ENCODE results near the gene BBOF1. TPM values are rescaled to one million over a fixed set of nuclear protein-coding genes. Genes with fewer than 3 reads are reported as not detected.

BBOF1 gene
- total RNA-seq, 4 donors from 2014 or later: 19.6 to 36.8 (median 22.4) TPM

GRCh38 chr14:74080820-74081460 is 61.8 kb downstream of the BBOF1 start:
- peaks cover 3 to 13% of the 10 kb centered on the region in 2 donors for H3K4me1 ChIP-seq
- H3K27ac ChIP-seq: no peak overlapping the region
- H3K9me3 ChIP-seq: no peaks in the 10 kb centered on the region
- H3K27me3 ChIP-seq: no peaks in the 10 kb centered on the region
- H3K4me3 ChIP-seq (replicated peaks in 1 of 3): no peak overlapping the region
- intact Hi-C loops (cut with DNase I): no loop called here
- DNase-seq: no peak
- 62 to 70% methylated on average over 4 of the region's 4 CpGs for WGBS, 2 donors
- no peaks in the 10 kb centered on the region for H3K36me3 ChIP-seq
- TF ChIP-seq POLR2A (IDR thresholded peaks at IDR 0.05) (no peak), CTCF (IDR thresholded peaks at IDR 0.05) (no peak)

GRCh38 chr14:74081491-74081890 is 62.3 kb downstream of the BBOF1 start:
- 92 to 96% methylated on average over 3 of the region's 3 CpGs for WGBS, 2 donors
- no peaks in the 10 kb centered on the region for H3K27me3 ChIP-seq
- TF ChIP-seq POLR2A (IDR thresholded peaks at IDR 0.05) (no peak), CTCF (IDR thresholded peaks at IDR 0.05) (no peak)
- DNase-seq: no peak
- intact Hi-C loops (cut with DNase I): no loop called here
- peaks cover 3 to 14% of the 10 kb centered on the region in 2 donors for H3K4me1 ChIP-seq
- no peaks in the 10 kb centered on the region for H3K9me3 ChIP-seq
- no peak overlapping the region for H3K4me3 ChIP-seq (replicated peaks in 1 of 3)
- H3K36me3 ChIP-seq: no peaks in the 10 kb centered on the region
- H3K27ac ChIP-seq: no peak overlapping the region

- intact Hi-C loops (cut with DNase I): no loop called here
- WGBS, 2 donors: 85 to 88% methylated on average over 3 of the region's 3 CpGs
- Histone ChIP-seq H3K4me3 (replicated peaks in 1 of 3) (peak overlapping the region in 1 of 3 donors; percentile 62), H3K9me3 (no peaks in the 10 kb centered on the region), H3K4me1 (peaks cover 3 to 14% of the 10 kb centered on the region in 2 donors), H3K36me3 (no peaks in the 10 kb centered on the region), H3K27ac (peak overlapping the region in 1 of 3 donors; percentile 72), H3K27me3 (no peaks in the 10 kb centered on the region)
- DNase-seq: no peak
- no peak for TF ChIP-seq POLR2A (IDR thresholded peaks at IDR 0.05)
- no peak for TF ChIP-seq CTCF (IDR thresholded peaks at IDR 0.05)
Observed at GRCh38 chr14:74083161-74083560, 64.0 kb downstream of the BBOF1 start.

- peaks cover 3 to 14% of the 10 kb centered on the region in 2 donors for H3K4me1 ChIP-seq
- intact Hi-C loops (cut with DNase I): no loop called here
- no peak for DNase-seq
- H3K27ac ChIP-seq: peak overlapping the region; percentile 48 to 76 (median 72)
- WGBS, 2 donors: 0 to 1% methylated on average over 14 to 15 of the region's 15 CpGs
- H3K27me3 ChIP-seq: no peaks in the 10 kb centered on the region
- no peaks in the 10 kb centered on the region for H3K9me3 ChIP-seq
- TF ChIP-seq CTCF (IDR thresholded peaks at IDR 0.05) (no peak), POLR2A (IDR thresholded peaks at IDR 0.05) (no peak)
- peak overlapping the region; percentile 41 to 68 (median 62) for H3K4me3 ChIP-seq (replicated peaks in 1 of 3)
- H3K36me3 ChIP-seq: no peaks in the 10 kb centered on the region
Observed at GRCh38 chr14:74083784-74084276, 64.7 kb downstream of the BBOF1 start.

- H3K4me3 ChIP-seq (replicated peaks in 1 of 3): peak within 1 kb of the TSS; percentile 59 to 68 (median 62)
- no peaks in the 10 kb centered on the region for H3K9me3 ChIP-seq
- H3K36me3 ChIP-seq: no peaks in the 10 kb centered on the region
- H3K27me3 ChIP-seq: no peaks in the 10 kb centered on the region
- TF ChIP-seq CTCF (IDR thresholded peaks at IDR 0.05): peak in 2 of 6 experiments; percentile 13 to 24
- TF ChIP-seq POLR2A (IDR thresholded peaks at IDR 0.05): peak in 1 of 2 donors; percentile 89
- H3K27ac ChIP-seq: peak within 1 kb of the TSS; percentile 48 to 76 (median 72)
- intact Hi-C loops (cut with DNase I): no loop called here
- peak; percentile 99 to 100 for DNase-seq
- peaks cover 3 to 14% of the 10 kb centered on the region in 2 donors for H3K4me1 ChIP-seq
- 0% methylated on average over 27 to 40 of the region's 46 CpGs for WGBS, 2 donors
Observed at GRCh38 chr14:74084277-74085046, 65.3 kb downstream of the BBOF1 start, which contains the start of the genes ALDH6A1 and LIN52. Gene ALDH6A1 (minus strand): TSS chr14:74084453. CDS start chr14:74084394, 59 bp downstream. Gene LIN52 (plus strand): TSS chr14:74084956. CDS start chr14:74084975, 19 bp downstream.

Measured in thyroid gland (tissue), 4 donors.